Endothelial cell (in vitro differentiated cells): ENCODE results near the gene TMEM132C. TPM values are rescaled to one million over a fixed set of nuclear protein-coding genes. Genes with fewer than 3 reads are reported as not detected.
"Not testable (repeated sequence)": the region's sequence is repeated elsewhere in the genome, so short reads cannot be mapped to it uniquely, and the experiment has no call there.

ENCODE experiments used
- DNase-seq: peaks from one replicate; pipeline ENCODE4 v3.0.0; 2021; ENCODE audit warnings: low spot score
- H3K27ac Mint-ChIP-seq: one replicate; pipeline ENCODE4 v1.8.0; 2021; ENCODE audit warnings: mixed read lengths, inconsistent platforms; ENCODE audit not compliant: unreplicated experiment
- H3K27me3 Mint-ChIP-seq: one replicate; pipeline ENCODE4 v1.8.0; 2021; ENCODE audit warnings: mild to moderate bottlenecking, moderate library complexity, mixed read lengths, inconsistent platforms; ENCODE audit not compliant: unreplicated experiment
- H3K36me3 Mint-ChIP-seq: one replicate; pipeline ENCODE4 v1.8.0; 2021; ENCODE audit warnings: mild to moderate bottlenecking, low read depth, mixed read lengths, inconsistent platforms; ENCODE audit not compliant: unreplicated experiment
- H3K4me1 Mint-ChIP-seq: one replicate; pipeline ENCODE4 v1.8.0; 2021; ENCODE audit warnings: mild to moderate bottlenecking, mixed read lengths, inconsistent platforms; ENCODE audit not compliant: unreplicated experiment
- H3K4me3 Mint-ChIP-seq: one replicate; pipeline ENCODE4 v1.8.0; 2021; ENCODE audit warnings: mild to moderate bottlenecking, mixed read lengths, inconsistent platforms; ENCODE audit not compliant: unreplicated experiment
- H3K9me3 Mint-ChIP-seq: one replicate; pipeline ENCODE4 v1.8.0; 2021; ENCODE audit warnings: mixed read lengths, inconsistent platforms; ENCODE audit not compliant: unreplicated experiment
- total RNA-seq: library from RNA; stranded (reverse); fragmentation: NEBNext Ultra II Directional; extraction: Animal tissue kit (Norgen Biotek cat#: 25700); gene quantifications from one replicate; pipeline ENCODE4 v1.2.1, GENCODE V29; 2021; ENCODE audit not compliant: unreplicated experiment
- TF ChIP-seq, protein P1 (sequence below): fragments of 200-600 bp; sonication (generic); IDR thresholded peaks from one replicate; pipeline ENCODE4 v1.5.0; 2021; ENCODE audit warnings: antibody characterized with exemption; ENCODE audit not compliant: unreplicated experiment

TMEM132C gene
- total RNA-seq, 1 donor from 2014 or later = not detected

GRCh38 chr12:128592220-128592744 is 325.3 kb downstream of the TMEM132C start:
- Mint-ChIP-seq H3K27me3 (peaks cover 14% of the 10 kb centered on the region), H3K36me3 (peaks cover 17% of the 10 kb centered on the region), H3K27ac (no peak overlapping the region), H3K4me1 (no peaks in the 10 kb centered on the region), H3K9me3 (peaks cover 33% of the 10 kb centered on the region), H3K4me3 (no peak overlapping the region)
- DNase-seq = no peak
- TF ChIP-seq, protein P1, sequence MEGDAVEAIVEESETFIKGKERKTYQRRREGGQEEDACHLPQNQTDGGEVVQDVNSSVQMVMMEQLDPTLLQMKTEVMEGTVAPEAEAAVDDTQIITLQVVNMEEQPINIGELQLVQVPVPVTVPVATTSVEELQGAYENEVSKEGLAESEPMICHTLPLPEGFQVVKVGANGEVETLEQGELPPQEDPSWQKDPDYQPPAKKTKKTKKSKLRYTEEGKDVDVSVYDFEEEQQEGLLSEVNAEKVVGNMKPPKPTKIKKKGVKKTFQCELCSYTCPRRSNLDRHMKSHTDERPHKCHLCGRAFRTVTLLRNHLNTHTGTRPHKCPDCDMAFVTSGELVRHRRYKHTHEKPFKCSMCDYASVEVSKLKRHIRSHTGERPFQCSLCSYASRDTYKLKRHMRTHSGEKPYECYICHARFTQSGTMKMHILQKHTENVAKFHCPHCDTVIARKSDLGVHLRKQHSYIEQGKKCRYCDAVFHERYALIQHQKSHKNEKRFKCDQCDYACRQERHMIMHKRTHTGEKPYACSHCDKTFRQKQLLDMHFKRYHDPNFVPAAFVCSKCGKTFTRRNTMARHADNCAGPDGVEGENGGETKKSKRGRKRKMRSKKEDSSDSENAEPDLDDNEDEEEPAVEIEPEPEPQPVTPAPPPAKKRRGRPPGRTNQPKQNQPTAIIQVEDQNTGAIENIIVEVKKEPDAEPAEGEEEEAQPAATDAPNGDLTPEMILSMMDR = no peak

DNA sequence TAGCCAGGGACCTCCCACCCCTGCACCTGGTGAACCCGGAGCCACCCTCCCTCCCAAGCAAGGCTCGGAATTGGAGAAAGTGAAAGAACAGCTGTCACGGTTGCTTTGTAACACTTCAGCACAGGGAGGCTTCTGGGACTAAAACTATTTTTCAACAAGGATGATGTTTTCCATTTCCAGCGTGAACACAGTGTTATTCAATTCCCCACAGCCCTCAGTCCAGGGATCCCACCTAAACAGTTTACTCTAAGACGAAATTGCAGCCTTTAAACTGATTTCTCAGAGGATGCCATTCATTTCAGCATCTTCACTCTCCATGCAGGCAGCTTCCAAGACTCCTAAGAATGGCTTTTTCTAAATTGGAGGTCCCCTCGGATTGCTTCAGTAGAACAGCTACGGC is 327.6 kb downstream of the TMEM132C start:
- Mint-ChIP-seq H3K27me3 (peaks cover 16% of the 10 kb centered on the region), H3K27ac (no peak overlapping the region), H3K9me3 (peaks cover 39% of the 10 kb centered on the region), H3K4me1 (no peaks in the 10 kb centered on the region), H3K4me3 (no peak overlapping the region), H3K36me3 (peaks cover 26% of the 10 kb centered on the region)
- DNase-seq = no peak
- TF ChIP-seq, protein P1 = no peak

DNA sequence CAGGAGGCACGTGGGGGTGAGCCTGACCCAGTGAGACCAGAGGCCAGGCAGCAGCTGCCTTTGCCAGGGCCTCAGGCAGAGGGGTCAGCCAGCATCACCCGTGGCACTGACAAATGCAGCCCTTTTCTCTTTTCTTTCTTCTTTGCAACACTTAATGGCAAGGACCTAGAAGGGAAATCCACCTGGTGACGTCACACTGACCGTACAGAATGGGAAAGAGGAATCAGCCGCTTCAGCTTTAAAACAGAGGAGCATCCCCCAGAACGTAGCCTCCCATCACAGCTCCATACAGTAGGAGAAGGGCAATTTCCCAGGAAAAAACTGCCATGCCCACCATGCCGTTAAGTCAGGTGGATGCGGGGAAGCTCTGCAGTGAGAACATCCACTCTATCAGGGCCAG is 328.6 kb downstream of the TMEM132C start:
- H3K4me1 Mint-ChIP-seq = no peaks in the 10 kb centered on the region

DNA sequence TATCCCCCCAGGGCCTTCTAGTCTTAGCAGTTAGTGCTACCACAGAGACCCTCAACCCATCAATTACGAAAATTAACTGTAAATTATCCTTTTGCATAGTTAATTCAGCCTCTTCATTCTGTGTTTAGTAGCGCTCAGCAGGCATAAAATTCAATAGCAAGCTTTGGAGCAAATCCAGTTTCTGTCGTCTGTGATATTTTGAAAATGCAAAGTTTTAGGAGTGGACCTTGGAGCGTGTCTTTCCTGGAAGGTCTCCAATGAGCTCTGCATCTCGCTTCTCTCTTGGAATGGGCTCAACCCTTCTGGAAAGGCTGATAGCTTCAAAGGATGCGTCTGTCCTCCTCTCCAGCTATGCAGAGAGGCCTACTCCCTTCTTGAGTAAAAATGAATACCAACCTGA is 333.9 kb downstream of the TMEM132C start:
- H3K27ac Mint-ChIP-seq = no peak overlapping the region
- H3K4me3 Mint-ChIP-seq = peak overlapping the region; percentile 14
- DNase-seq = no peak
- no peaks in the 10 kb centered on the region for H3K4me1 Mint-ChIP-seq
- TF ChIP-seq, protein P1 = no peak
- H3K9me3 Mint-ChIP-seq = peaks cover 48% of the 10 kb centered on the region
- peaks cover 20% of the 10 kb centered on the region for H3K36me3 Mint-ChIP-seq
- H3K27me3 Mint-ChIP-seq = peaks cover 8% of the 10 kb centered on the region

More for the DNA sequence above, 328.6 kb downstream of the TMEM132C start:
- Mint-ChIP-seq H3K27ac (no peak overlapping the region), H3K27me3 (peaks cover 18% of the 10 kb centered on the region), H3K4me3 (no peak overlapping the region), H3K9me3 (peaks cover 46% of the 10 kb centered on the region), H3K36me3 (peaks cover 27% of the 10 kb centered on the region)
- TF ChIP-seq, protein P1 = no peak
- DNase-seq = no peak

DNA sequence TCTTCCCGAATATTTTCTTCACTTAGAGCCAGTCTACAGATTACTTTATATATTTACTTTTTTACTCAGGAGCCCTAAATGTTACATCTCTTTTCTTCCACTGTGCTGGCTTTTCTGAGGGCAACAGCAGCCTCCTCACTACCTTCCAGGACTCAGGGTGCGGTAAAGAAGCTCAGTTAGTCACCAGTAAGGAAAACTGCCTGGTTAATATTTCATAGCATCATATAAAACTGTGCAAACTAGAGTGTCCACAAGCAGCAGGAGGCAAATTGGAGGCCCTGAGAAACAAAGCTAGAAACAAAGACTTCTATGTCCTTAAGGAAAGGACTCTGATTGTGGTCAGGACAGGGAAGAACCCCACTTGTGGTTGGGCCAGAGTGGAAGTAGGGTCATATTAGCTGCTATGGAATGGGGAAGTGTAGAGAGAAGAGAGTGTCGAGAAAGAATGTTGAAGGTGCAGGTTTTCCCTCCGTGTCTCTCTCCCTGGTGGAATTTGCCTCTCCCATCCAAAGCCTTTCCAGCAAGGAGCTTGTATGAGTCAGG is 336.7 kb downstream of the TMEM132C start:
- Mint-ChIP-seq H3K36me3 (peaks cover 15% of the 10 kb centered on the region), H3K4me1 (no peaks in the 10 kb centered on the region), H3K27me3 (peaks cover 8% of the 10 kb centered on the region), H3K4me3 (no peak overlapping the region), H3K27ac (no peak overlapping the region), H3K9me3 (peaks cover 57% of the 10 kb centered on the region)
- TF ChIP-seq, protein P1 = no peak
- no peak for DNase-seq

GRCh38 chr12:128604219-128604618 is 337.2 kb downstream of the TMEM132C start:
- H3K27ac Mint-ChIP-seq, H3K4me1 Mint-ChIP-seq, DNase-seq, H3K27me3 Mint-ChIP-seq, H3K4me3 Mint-ChIP-seq: not testable (repeated sequence)
- Mint-ChIP-seq H3K36me3 (peaks cover 13% of the 10 kb centered on the region), H3K9me3 (peaks cover 56% of the 10 kb centered on the region)
